HG03439 (cell line): Measurements from ENCODE around the gene CDKN2B-AS1.
A peak's percentile ranks its signal among the peaks of the same experiment; 100 is the strongest.

Experiments used
- ATAC-seq: cut with Tn5 transposase; IDR thresholded peaks from one replicate; pipeline ENCODE4 v1.9.1; 2021; ENCODE audit warnings: mild to moderate bottlenecking, moderate library complexity; ENCODE audit not compliant: unreplicated experiment

CDKN2B-AS1 gene

DNA sequence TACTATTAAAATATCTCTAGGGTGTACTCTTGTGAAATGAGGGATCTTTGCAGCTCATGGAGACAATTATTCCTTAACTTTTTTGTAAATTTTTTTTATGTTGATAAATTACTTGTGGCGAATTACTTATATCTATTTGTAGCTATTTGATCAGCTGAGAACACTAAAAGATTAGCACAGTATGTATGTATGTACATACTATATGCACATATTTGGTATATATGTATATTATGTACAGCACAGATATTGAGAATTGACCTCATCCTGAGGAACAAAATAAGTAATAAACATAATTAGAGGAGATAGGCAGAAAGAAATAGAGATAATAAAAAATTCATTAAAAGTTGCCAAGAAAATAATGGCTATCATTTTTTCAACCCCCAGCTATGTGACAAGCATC is 12.2 kb upstream of the CDKN2B-AS1 start:
- ATAC-seq, result no peak

DNA sequence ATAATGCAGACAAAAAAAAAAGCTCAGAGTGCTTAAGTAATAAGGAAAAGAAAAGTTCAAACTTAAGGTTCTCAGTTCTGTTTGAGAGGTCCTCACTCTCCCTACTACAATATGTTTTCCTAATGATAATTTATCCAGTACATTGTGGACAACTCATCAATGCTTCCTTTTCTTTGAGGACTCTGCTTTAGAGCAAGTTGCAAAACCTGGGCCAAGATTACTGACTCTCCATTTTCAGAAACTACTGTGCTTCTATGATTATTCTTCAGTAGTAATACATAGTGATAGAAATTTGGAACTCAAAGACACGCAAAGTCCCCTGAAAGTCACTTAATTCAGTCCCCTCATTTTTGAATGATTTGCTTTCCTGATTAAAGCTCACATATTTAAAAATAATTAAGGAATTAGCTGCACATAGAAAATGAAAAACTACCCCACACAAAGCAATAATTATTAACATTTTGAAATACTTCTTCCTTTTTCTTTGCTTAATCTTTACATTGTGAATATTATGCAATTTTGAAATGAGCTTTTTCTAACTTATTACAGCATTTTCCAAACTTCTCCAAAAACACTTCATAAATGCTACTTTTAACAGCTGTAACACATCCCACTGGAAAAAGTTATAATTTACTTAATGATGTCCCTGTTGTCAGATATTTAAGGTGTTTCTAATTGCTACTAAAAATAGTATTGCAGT is 11.6 kb upstream of the CDKN2B-AS1 start:
- no peak for ATAC-seq

- ATAC-seq, result no peak
These were observed 11.0 kb upstream of the CDKN2B-AS1 start for GRCh38 chr9:21983561-21983935.

DNA sequence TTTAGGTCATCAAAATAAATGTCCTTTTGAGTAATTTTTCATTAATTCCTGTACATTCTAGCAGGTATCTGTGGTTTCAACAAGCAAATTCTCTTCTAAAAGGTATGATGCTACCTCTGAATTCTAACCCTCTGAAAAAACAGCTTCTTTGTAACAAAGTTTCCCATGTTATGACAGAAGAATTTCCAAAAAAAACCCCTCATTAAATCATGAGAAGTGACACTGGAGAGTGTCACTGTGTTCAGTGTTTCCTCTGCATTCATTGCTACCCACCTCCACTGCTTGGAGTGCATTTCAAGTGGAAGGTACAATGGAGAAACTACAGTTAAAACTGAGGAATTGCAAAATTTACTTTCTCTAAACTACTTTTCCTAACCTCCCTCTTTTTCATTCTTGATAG is 10.5 kb upstream of the CDKN2B-AS1 start:
- ATAC-seq, result no peak

DNA sequence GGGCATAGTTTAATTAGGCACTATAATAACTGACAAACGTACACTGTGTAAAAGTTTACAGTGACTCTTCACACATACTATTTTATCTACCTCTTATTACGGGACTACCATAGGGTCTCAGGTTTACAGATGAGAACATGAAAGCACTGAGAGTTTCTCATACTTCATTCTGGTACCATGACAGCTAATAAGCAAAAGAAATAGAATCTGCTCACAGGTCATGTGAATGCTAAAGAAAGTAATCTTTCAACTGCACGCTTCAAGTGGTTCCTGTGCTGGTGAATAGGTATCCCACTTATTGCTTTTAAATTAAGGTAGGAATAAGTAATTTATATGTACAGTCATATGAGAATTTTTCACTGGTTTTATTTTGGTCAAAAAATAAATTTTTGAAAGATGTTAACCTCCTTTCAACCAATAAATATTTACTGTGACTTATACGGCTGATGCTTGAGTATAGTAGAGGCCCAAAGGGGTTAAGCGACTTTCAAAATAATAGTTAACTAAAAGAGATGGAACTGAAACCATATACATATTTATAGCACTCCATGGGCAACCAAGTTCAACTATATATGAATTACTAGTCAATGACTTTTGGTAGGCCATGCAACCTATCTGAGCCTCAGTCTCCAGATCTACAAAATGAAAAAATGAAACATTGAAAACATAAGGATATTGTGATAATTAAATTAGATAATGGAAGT is 8.5 kb upstream of the CDKN2B-AS1 start:
- no peak for ATAC-seq

DNA sequence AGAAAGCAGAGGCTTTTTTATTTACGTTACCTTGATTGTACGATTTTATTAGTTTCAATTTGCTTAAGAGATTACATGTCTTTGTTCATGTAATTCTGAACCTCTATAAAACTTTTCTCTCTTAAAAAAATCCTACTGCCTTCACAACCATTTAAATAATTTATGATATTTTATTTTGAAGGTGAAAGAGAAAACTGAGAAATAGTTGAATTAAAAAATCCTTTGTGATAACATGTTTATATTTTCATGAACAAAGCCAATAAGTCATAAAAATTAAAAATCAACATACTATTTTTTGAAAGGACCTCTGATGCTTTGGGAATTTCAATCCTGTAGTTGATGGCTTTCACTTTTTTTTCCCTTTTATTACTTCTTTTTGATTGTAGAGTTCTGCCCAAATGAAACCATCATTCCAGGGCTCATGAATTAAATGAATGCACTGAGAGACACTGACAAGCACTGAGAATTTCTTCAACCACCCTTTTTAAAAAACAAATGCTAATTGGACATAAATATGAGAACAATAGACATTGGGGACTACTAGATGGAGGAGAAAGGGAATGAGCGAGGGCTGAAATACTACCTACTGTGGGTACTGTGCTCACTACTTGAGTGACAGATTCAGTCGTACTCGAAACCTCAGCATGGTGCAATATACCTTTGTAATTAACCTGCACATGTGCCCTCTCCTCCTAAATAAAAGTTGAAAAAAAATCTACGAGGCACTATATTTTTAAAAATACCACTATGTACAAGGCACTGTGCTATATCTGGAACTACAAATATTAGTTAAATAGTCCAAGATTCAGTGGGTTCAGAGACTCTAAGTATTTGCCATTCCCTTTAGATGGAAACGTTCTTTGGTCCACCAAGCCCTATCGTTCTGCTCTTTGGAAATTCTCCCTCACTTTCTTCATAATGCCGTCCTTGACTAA is 6.3 kb upstream of the CDKN2B-AS1 start:
- ATAC-seq, result no peak

DNA sequence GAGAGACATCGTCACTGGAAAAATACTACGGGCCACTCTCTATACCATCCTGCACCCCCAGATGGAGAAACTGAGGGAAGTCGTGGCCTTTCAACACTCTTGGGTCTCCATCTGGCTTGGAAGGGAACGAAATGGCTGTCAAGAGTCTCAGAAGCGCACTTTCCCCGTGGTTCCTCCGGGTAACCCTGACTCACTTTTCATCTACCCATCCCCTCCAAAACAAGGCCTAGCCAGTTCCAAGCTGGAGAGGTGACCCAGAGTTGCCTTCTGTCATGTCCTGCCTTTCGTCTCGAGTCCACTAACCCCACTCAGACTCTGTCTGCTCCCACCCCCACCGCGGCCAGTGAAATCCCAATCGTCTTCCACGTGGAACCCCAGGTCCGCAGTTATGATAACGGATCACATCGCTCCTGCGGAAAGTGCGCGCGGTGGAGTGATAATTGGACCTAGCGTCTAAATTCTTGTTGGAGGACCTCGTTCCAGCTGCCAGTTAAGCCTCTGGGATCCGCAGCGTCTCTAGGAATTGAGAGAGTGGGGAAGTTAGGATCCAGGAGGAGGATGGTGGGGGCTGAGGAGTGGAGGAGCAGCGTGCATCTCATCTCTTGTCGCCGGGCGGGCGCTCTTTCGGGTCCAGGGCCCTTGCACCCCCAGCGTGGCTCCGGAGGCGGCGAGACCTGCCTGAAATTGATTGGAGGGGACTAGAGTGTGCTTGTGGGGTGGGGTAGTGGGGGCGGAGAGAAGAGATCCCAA is 5.0 kb upstream of the CDKN2B-AS1 start:
- no peak for ATAC-seq

DNA sequence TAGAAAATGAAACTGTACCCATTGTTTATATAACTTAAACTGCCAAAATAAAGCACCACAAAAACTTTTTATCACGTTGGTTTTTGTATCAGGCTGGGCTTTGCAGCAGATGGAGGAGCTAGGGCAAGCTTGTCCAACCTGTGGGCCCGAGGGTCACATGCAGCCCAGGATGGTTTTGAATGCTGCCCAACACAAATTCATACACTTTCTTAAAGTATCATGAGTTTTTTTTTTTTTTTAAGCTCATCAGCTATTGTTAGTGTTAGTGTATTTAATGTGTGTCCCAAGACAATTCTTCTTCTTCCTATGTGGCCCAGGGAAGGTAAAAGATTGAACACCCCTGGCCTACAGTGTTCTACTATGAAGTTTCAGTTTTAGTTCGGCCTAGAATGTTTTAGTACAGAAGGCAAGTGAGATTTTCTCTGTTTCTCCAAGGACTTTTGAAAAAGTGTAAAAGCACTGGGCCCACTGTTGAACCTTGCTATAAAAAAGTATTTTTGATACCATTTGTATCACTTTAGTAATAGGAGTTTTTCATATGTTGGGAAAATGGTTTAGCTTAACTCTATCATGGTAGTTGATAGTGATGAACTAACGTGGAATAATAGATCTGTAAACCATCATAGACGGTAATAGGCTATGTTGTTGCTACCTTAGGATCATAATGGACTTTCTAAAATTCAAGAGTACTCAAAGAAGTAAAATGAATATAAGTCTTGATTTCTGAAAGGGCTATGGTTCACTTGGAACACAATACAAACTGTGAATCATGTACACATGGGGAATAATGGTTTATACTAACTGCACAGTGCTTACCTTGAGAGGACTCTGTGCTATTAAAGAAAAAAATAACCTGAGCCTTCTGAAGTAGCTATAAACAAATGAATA is 3.3 kb upstream of the CDKN2B-AS1 start:
- ATAC-seq, result no peak

- no peak for ATAC-seq
These were observed 1.6 kb upstream of the CDKN2B-AS1 start for GRCh38 chr9:21993007-21993406.

DNA sequence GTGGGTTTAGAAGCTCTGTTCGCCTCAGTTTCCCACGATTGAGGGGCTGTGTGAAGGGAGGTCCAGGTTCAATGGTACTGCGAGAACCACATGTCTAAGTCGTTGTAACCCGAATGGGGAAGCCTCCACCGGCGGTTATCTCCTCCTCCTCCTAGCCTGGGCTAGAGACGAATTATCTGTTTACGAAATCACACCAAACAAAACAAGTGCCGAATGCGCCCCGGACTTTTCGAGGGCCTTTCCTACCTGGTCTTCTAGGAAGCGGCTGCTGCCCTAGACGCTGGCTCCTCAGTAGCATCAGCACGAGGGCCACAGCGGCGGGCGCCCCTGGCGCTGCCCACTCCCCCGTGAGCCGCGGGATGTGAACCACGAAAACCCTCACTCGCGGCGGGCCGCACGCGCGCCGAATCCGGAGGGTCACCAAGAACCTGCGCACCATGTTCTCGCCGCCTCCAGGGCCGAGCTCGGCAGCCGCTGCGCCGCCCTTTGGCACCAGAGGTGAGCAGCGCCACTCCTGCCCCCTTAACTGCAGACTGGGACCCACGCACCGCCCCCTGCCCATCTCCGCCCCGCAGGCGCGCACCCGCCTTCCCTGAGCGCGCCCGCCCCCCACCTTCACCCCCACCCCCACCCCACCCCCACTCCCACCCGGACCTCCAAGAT is 567 bp upstream of the CDKN2B-AS1 start, which contains the start of gene CDKN2A:
Gene CDKN2A (minus strand): TSS at position 500 of the 663 bp plus-strand sequence.
- peak; percentile 44 for ATAC-seq

- ATAC-seq, result peak; percentile 85
These were observed 545 bp downstream of the CDKN2B-AS1 start for GRCh38 chr9:21995006-21995665.

- no peak for ATAC-seq
These were observed 1.2 kb downstream of the CDKN2B-AS1 start for GRCh38 chr9:21995666-21996398.

GRCh38 chr9:21996438-21996837 is 1.8 kb downstream of the CDKN2B-AS1 start:
- ATAC-seq, result no peak

DNA sequence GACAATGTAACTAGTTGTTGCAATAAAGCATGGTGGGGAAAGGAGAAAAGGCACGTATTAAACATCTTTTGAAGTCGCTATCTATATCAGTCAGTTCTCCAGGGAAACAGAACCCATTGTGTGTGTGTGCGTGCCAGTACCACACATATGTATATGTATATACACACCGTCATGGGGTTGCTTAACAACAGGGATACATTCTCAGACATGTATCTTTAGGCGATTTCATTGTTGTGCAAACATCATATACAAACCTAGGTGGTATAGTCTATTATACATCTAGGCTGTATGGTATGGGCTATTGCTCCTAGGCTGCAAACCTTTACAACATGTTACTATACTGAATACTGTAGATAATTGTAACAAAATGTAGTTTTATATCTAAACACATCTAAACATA is 2.3 kb downstream of the CDKN2B-AS1 start:
- ATAC-seq, result no peak

DNA sequence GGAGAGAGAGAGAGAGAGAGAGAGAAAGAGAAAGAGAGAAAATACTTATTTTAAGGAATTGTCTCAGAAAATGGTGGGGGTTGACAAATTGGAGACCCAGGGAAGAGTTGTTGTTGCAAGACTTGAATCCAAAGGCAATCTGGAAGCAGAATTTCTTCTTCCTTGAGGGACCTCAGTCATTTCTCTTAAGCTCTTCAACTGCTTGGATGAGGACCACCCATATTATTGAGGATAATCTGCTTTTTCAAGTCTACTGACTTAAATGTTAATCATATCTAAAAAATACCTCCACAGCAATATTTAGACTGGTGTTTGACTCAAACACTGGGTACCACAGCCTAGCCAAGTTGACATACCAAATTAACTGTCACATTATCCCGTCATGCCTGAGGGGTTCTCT is 2.9 kb downstream of the CDKN2B-AS1 start:
- no peak for ATAC-seq

DNA sequence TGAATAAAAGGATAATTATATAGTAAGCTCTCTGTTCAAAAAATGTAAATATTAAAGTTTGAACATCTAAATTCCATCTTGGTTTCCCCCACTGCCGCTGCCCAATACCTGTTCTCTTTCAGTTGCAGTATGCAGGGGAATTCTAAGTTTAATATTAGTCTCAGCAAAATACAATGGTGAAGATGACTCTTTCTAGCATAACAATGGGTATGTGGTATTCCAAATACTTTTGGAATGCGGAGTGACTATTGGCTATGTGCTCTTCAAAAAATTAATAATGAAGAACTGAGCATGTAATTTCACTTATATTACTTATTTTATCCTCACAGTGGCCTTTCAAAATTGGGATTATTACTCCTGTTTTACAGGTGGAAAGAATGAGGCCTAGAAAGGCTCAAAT is 3.4 kb downstream of the CDKN2B-AS1 start:
- ATAC-seq, result no peak

DNA sequence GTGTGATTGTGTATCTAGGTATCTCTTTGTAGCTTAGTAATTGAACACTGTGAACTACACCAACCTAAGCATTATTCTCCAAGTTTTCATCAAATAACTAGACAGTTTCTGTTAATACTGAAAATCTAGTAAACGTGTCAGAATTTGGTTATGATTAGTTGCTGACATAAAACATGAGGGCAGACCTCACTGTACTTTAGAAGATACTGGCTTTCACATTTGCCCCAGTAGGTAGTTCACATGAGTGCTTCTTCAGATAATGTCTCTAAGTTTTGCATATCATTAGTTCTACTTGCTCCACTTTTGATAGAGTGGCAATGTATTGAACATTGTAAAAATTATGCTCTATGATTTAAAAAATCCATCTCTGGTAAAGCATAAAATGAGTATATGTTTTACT is 7.4 kb downstream of the CDKN2B-AS1 start:
- ATAC-seq, result no peak
